Measurements from ENCODE around the gene MAP4K3.

Gene MAP4K3

GRCh38 chr2:39443009-39443408, 5.9 kb upstream of the MAP4K3 start:
- DNase-seq, result no peak

- no peak for DNase-seq
These were observed 624 bp upstream of the MAP4K3 start for GRCh38 chr2:39437522-39438296.

DNA sequence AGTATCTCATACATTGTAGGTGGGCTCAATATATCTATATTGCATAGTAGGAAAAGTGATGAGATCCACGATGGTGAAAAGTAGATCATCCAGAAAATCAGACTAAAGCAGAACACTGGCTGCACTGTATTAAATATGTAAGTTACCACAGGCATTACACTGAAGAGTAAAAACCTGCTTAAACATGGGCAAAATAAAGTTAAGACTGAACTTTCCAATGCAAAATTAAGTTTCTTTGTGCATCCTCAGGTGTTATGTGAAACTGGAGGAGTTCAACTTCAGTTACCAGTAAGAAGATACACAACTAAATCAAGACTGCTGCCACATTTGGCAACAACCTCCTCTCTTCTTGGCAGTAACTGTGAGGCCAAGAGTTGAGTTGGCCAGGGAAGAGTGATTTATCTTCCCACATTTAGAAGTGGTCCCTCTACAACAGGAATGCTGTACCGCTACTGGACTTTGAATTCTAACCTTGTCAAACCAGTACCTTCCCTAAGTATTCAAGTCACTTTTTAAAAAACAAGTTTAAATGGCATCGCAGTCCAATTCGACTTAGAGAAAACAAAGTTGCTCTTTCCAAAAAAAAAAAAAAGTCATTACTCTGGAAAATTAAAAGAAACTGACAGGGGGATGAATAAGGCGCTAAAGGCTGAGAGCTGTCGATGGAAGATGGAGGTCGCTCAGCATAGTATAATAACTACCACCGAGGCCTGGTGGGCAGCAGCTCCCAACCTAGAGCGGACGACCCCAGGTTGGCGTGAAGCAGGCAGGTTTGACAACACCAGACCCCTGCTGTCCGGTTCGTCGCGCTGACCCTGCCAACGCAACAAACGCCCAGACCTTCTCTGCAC, 1.1 kb downstream of the MAP4K3 start:
- DNase-seq, result no peak

DNA sequence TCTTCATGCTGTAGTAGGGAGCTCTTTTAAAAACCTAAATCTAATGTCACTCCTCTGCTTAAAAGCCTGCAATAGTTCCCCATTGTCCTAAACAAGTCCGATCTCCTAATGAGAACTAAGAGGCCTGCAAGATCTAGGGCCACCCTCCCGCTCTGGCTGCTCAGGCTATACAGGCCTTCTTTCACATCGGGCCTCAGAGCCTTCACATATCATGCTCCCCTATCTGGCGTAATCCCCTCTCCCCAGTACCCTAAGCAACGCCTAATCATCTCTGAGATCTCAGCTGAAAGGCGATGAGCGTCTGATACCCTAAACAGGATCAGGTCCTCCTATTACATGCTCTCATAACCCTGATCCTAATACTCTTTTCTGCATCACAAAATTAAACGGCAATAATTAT, 1.9 kb downstream of the MAP4K3 start:
- no peak for DNase-seq

- DNase-seq, result no peak
These were observed 2.7 kb downstream of the MAP4K3 start for GRCh38 chr2:39434233-39434897.

- DNase-seq, result no peak
These were observed 3.4 kb downstream of the MAP4K3 start for GRCh38 chr2:39433586-39434195.

- DNase-seq, result no peak
These were observed 4.4 kb downstream of the MAP4K3 start for GRCh38 chr2:39432701-39433100.

GRCh38 chr2:39431592-39432316, 5.3 kb downstream of the MAP4K3 start:
- DNase-seq, result no peak

- no peak for DNase-seq
These were observed 7.3 kb downstream of the MAP4K3 start for GRCh38 chr2:39429746-39430145.

- no peak for DNase-seq
These were observed 12.1 kb downstream of the MAP4K3 start for GRCh38 chr2:39424951-39425350.

DNA sequence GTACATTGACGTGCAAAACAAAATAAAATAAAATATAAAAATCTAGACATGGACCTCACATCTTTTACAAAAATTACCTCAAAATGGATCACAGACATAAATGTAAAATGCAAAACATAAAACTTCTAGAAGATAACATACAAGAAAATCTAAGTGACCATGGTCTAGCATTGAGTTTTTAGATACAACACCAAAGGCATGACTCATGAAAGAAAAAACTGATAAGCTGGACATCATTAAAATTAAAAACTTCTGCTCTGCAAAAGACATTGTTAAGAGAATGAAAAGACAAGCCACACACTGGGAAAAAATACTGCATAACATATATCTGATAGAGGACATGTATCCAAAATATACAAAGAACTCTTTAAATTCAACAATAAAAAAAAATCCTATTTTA, 14.4 kb downstream of the MAP4K3 start:
- DNase-seq, result no peak

DNA sequence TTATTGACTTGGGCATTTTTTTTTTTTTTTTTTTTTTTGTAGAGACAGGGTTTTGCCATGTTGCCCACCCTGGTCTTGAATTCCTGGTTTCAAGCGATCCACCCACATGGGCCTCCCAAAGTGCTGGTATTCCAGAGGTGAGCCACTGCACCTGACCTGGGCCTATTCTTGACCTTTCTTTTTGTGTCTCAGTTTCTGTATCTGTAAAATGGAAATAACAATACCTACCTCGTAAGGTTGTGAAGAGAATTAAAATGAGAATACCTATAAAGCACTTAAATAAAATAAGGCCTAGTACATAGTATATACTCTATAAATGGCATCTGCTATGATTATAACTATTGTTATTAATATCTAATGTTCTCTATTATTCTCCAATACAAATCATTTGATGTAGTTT, 15.7 kb downstream of the MAP4K3 start:
- DNase-seq, result no peak

GRCh38 chr2:39419282-39420223, 17.5 kb downstream of the MAP4K3 start:
- DNase-seq, result no peak

DNA sequence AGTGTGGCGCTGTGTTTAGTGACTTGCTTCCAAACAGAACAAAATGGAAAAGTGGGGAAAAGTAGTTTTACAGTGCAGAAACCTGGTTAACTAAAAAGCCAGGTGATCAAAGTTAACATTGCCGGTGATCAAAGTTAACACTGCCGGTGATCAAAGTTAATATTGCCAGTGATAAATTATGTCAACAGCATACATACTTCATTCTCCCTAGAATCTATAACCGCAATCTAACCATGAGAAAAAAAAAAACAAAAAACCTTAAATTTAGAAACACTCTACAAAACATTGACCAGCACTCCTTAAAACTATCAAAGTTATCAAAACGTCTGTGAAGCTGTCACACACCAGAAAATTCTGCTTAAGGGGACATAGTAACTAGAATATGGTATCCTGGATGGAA, 18.6 kb downstream of the MAP4K3 start:
- DNase-seq, result no peak

DNA sequence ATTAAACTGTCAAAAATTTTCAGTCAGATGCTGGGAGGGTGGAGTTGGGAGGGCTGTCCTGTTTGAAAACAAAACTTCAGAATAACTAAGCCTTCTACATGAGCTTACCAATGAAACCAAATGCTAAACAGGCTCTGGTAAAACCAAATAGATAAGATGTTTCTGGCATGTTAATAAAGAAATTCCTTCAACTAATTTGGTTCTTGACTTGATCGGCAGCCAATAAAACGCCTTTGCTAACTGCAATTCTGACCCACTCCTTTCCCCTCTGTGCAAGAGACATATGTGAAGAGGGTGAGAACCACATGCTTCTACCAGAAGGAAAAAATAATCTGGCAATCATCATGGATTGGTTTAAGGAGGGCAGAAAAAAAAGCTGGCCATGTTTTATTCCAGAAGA, 20.9 kb downstream of the MAP4K3 start:
- no peak for DNase-seq

GRCh38 chr2:39413063-39413737, 23.9 kb downstream of the MAP4K3 start:
- DNase-seq, result no peak

- DNase-seq, result no peak
These were observed 25.7 kb downstream of the MAP4K3 start for GRCh38 chr2:39411181-39411944.

- DNase-seq, result no peak
These were observed 27.2 kb downstream of the MAP4K3 start for GRCh38 chr2:39409697-39410389.

Measured in SIG-M5 (cell line).